HFFc6 (cell line): ENCODE results near the gene UGT1A1. TPM values are rescaled to one million over a fixed set of nuclear protein-coding genes. Genes with fewer than 3 reads are reported as not detected.

Experiments used
- DNase-seq: peaks from one replicate; pipeline ENCODE4 v3.0.0-alpha.2; 2018
- H3K27ac Mint-ChIP-seq: 2 replicates; pipeline ENCODE4 v1.8.0; 2020; ENCODE audit warnings: mild to moderate bottlenecking, mixed read lengths
- H3K27me3 Mint-ChIP-seq: 2 replicates; pipeline ENCODE4 v1.8.0; 2021; ENCODE audit warnings: mild to moderate bottlenecking, moderate library complexity, mixed read lengths; ENCODE audit not compliant: insufficient read depth
- H3K36me3 Mint-ChIP-seq: 2 replicates; pipeline ENCODE4 v1.8.0; 2021; ENCODE audit warnings: low read depth, mixed read lengths
- H3K4me1 Mint-ChIP-seq: 2 replicates; pipeline ENCODE4 v1.8.0; 2020; ENCODE audit warnings: low read depth, mixed read lengths
- H3K4me3 Mint-ChIP-seq: 2 replicates; pipeline ENCODE4 v1.8.0; 2020; ENCODE audit warnings: mild to moderate bottlenecking, moderate library complexity, mixed read lengths
- H3K9me3 Mint-ChIP-seq: 2 replicates; pipeline ENCODE4 v1.8.0; 2020; ENCODE audit warnings: mild to moderate bottlenecking, mixed read lengths
- CTCF ChIP-seq: fragments of 200-600 bp; sonication (generic); IDR thresholded peaks from 2 replicates; pipeline ENCODE4 v1.5.0; 2021; ENCODE audit warnings: antibody characterized with exemption, mild to moderate bottlenecking
- total RNA-seq, 6 experiments: library from RNA; stranded (reverse); fragmentation: NEBNext Ultra II Directional; extraction: Animal tissue kit (Norgen Biotek cat#: 25700); gene quantifications; 2 replicates in 1 of 6; 3 replicates in 5 of 6; pipeline ENCODE4 v1.2.3, GENCODE V29; 2021

The UGT1A1 gene
- total RNA-seq, 6 experiments from 2014 or later, result not detected

- no peak overlapping the region for H3K27ac Mint-ChIP-seq
- no peaks in the 10 kb centered on the region for H3K36me3 Mint-ChIP-seq
- no peak for TF ChIP-seq CTCF
- H3K4me1 Mint-ChIP-seq, result no peaks in the 10 kb centered on the region
- peaks cover 24% of the 10 kb centered on the region for H3K9me3 Mint-ChIP-seq
- H3K27me3 Mint-ChIP-seq, result no peaks in the 10 kb centered on the region
- H3K4me3 Mint-ChIP-seq, result no peak overlapping the region
- DNase-seq, result no peak
These were observed 5.0 kb upstream of the UGT1A1 start for GRCh38 chr2:233754872-233755611.

- no peak overlapping the region for H3K27ac Mint-ChIP-seq
- no peak for TF ChIP-seq CTCF
These were observed 3.5 kb upstream of the UGT1A1 start for GRCh38 chr2:233756429-233757081.

GRCh38 chr2:233758141-233758540 lies 1.9 kb upstream of the UGT1A1 start:
- no peaks in the 10 kb centered on the region for H3K36me3 Mint-ChIP-seq
- H3K27ac Mint-ChIP-seq, result no peak overlapping the region

More at GRCh38 chr2:233756429-233757081, 3.5 kb upstream of the UGT1A1 start:
- DNase-seq, result no peak
- peaks cover 25% of the 10 kb centered on the region for H3K9me3 Mint-ChIP-seq
- no peak overlapping the region for H3K4me3 Mint-ChIP-seq
- H3K36me3 Mint-ChIP-seq, result no peaks in the 10 kb centered on the region
- H3K27me3 Mint-ChIP-seq, result no peaks in the 10 kb centered on the region
- H3K4me1 Mint-ChIP-seq, result no peaks in the 10 kb centered on the region

GRCh38 chr2:233758849-233759248 lies 1.2 kb upstream of the UGT1A1 start:
- H3K36me3 Mint-ChIP-seq, result no peaks in the 10 kb centered on the region
- no peak overlapping the region for H3K4me3 Mint-ChIP-seq
- peaks cover 21% of the 10 kb centered on the region for H3K9me3 Mint-ChIP-seq
- no peak for TF ChIP-seq CTCF
- H3K27ac Mint-ChIP-seq, result no peak overlapping the region
- DNase-seq, result no peak
- no peaks in the 10 kb centered on the region for H3K27me3 Mint-ChIP-seq
- H3K4me1 Mint-ChIP-seq, result peaks cover 3% of the 10 kb centered on the region

More at GRCh38 chr2:233758141-233758540, 1.9 kb upstream of the UGT1A1 start:
- Mint-ChIP-seq H3K4me1 (no peaks in the 10 kb centered on the region), H3K27me3 (no peaks in the 10 kb centered on the region), H3K4me3 (no peak overlapping the region), H3K9me3 (peaks cover 21% of the 10 kb centered on the region)
- TF ChIP-seq CTCF, result no peak
- no peak for DNase-seq

- TF ChIP-seq CTCF, result no peak
- H3K4me1 Mint-ChIP-seq, result peaks cover 12% of the 10 kb centered on the region
- no peak overlapping the region for H3K27ac Mint-ChIP-seq
- H3K27me3 Mint-ChIP-seq, result no peaks in the 10 kb centered on the region
- no peak for DNase-seq
- no peaks in the 10 kb centered on the region for H3K36me3 Mint-ChIP-seq
- H3K9me3 Mint-ChIP-seq, result peaks cover 21% of the 10 kb centered on the region
- H3K4me3 Mint-ChIP-seq, result no peak overlapping the region
These were observed 1.1 kb downstream of the UGT1A1 start for GRCh38 chr2:233761040-233761769.
